ENCODE data around the gene LATS2.

Gene LATS2

GRCh38 chr13:21077788-21078353 is 16.5 kb upstream of the LATS2 start:
- peaks cover 2% of the 10 kb centered on the region for H3K79me2 ChIP-seq (ENCODE audit: control insufficient read depth, insufficient read depth, low read length, poor library complexity)
- no peak overlapping the region for H2AFZ ChIP-seq (ENCODE audit: insufficient read depth, low read length, poor library complexity)
- H2BK12ac ChIP-seq (ENCODE audit: low read length): peak overlapping the region; percentile 51
- no peak overlapping the region for H4K91ac ChIP-seq (ENCODE audit: low read depth, low read length)
- peaks cover 1% of the 10 kb centered on the region for H3K9me3 ChIP-seq (ENCODE audit: insufficient read depth, low read depth, low read length)
- WGBS (ENCODE audit: extremely low coverage, insufficient coverage, insufficient read length): no CpG with 5 or more reads among the region's 24 CpGs
- H3K36me3 ChIP-seq (ENCODE audit: control insufficient read depth in 1 of 2, insufficient read depth in 2 of 2, low read length in 2 of 2): no peaks in the 10 kb centered on the region
- H4K8ac ChIP-seq (ENCODE audit: low read depth, low read length): no peak overlapping the region
- H3K4ac ChIP-seq (ENCODE audit: low read depth, low read length): no peak overlapping the region
- no peak overlapping the region for H3K27ac ChIP-seq (ENCODE audit: low read depth, low read length)
- no peak overlapping the region for H3K14ac ChIP-seq (ENCODE audit: low read length)
- no peak overlapping the region for H3K23ac ChIP-seq (ENCODE audit: low read length)
- H2BK120ac ChIP-seq (ENCODE audit: insufficient read depth, low read length, poor library complexity): no peak overlapping the region
- H2AK5ac ChIP-seq (ENCODE audit: low read length): peak overlapping the region; percentile 65
- DNase-seq: no peak
- H3K9ac ChIP-seq (ENCODE audit: low read length): no peak overlapping the region
- peaks cover 4% of the 10 kb centered on the region for H3K79me1 ChIP-seq (ENCODE audit: low read length)
- H3K4me3 ChIP-seq (ENCODE audit: low read depth, low read length): no peak overlapping the region
- no peak overlapping the region for H2BK5ac ChIP-seq (ENCODE audit: low read depth, low read length, poor library complexity)
- no peak overlapping the region for H3K18ac ChIP-seq (ENCODE audit: low read length)
- no peak overlapping the region for H3K4me2 ChIP-seq (ENCODE audit: low read length)
- H3K27me3 ChIP-seq (ENCODE audit: insufficient read depth, low read length): no peaks in the 10 kb centered on the region
- no peak overlapping the region for H4K12ac ChIP-seq (ENCODE audit: low read depth, low read length)
- peaks cover 2 to 8% of the 10 kb centered on the region in 2 experiments for H3K4me1 ChIP-seq (ENCODE audit: control insufficient read depth in 1 of 2, insufficient read depth in 2 of 2, low read length in 2 of 2)

GRCh38 chr13:21077076-21077787 is 15.8 kb upstream of the LATS2 start:
- H3K23ac ChIP-seq (ENCODE audit: low read length): no peak overlapping the region

GRCh38 chr13:21076253-21076652 is 14.9 kb upstream of the LATS2 start:
- peaks cover 7 to 15% of the 10 kb centered on the region in 2 experiments for H3K4me1 ChIP-seq (ENCODE audit: control insufficient read depth in 1 of 2, insufficient read depth in 2 of 2, low read length in 2 of 2)
- H3K79me1 ChIP-seq (ENCODE audit: low read length): peaks cover 9% of the 10 kb centered on the region
- no peak overlapping the region for H2BK5ac ChIP-seq (ENCODE audit: low read depth, low read length, poor library complexity)
- no peak overlapping the region for H2BK12ac ChIP-seq (ENCODE audit: low read length)
- H3K4ac ChIP-seq (ENCODE audit: low read depth, low read length): no peak overlapping the region
- H3K79me2 ChIP-seq (ENCODE audit: control insufficient read depth, insufficient read depth, low read length, poor library complexity): peaks cover 2% of the 10 kb centered on the region
- no peaks in the 10 kb centered on the region for H3K27me3 ChIP-seq (ENCODE audit: insufficient read depth, low read length)
- no peak overlapping the region for H2AFZ ChIP-seq (ENCODE audit: insufficient read depth, low read length, poor library complexity)
- no peak overlapping the region for H4K8ac ChIP-seq (ENCODE audit: low read depth, low read length)
- DNase-seq: no peak
- H3K4me3 ChIP-seq (ENCODE audit: low read depth, low read length): no peak overlapping the region
- no peak overlapping the region for H3K9ac ChIP-seq (ENCODE audit: low read length)
- no peak overlapping the region for H3K14ac ChIP-seq (ENCODE audit: low read length)
- H3K9me3 ChIP-seq (ENCODE audit: insufficient read depth, low read depth, low read length): peaks cover 1% of the 10 kb centered on the region
- H3K23ac ChIP-seq (ENCODE audit: low read length): no peak overlapping the region
- H3K4me2 ChIP-seq (ENCODE audit: low read length): no peak overlapping the region
- H3K18ac ChIP-seq (ENCODE audit: low read length): no peak overlapping the region
- WGBS (ENCODE audit: extremely low coverage, insufficient coverage, insufficient read length): no CpG with 5 or more reads among the region's 18 CpGs
- H4K91ac ChIP-seq (ENCODE audit: low read depth, low read length): peak overlapping the region; percentile 21
- no peaks in the 10 kb centered on the region for H3K36me3 ChIP-seq (ENCODE audit: control insufficient read depth in 1 of 2, insufficient read depth in 2 of 2, low read length in 2 of 2)
- H4K12ac ChIP-seq (ENCODE audit: low read depth, low read length): no peak overlapping the region
- no peak overlapping the region for H3K27ac ChIP-seq (ENCODE audit: low read depth, low read length)
- H2BK120ac ChIP-seq (ENCODE audit: insufficient read depth, low read length, poor library complexity): no peak overlapping the region
- no peak overlapping the region for H2AK5ac ChIP-seq (ENCODE audit: low read length)

More at GRCh38 chr13:21077076-21077787, 15.8 kb upstream of the LATS2 start:
- peaks cover 1% of the 10 kb centered on the region for H3K9me3 ChIP-seq (ENCODE audit: insufficient read depth, low read depth, low read length)
- H2BK120ac ChIP-seq (ENCODE audit: insufficient read depth, low read length, poor library complexity): peak overlapping the region; percentile 18
- no peak overlapping the region for H3K4me2 ChIP-seq (ENCODE audit: low read length)
- no peak overlapping the region for H2BK5ac ChIP-seq (ENCODE audit: low read depth, low read length, poor library complexity)
- peak overlapping the region; percentile 32 for H4K91ac ChIP-seq (ENCODE audit: low read depth, low read length)
- no peak overlapping the region for H2AK5ac ChIP-seq (ENCODE audit: low read length)
- no peak overlapping the region for H3K9ac ChIP-seq (ENCODE audit: low read length)
- H3K4me1 ChIP-seq (ENCODE audit: control insufficient read depth in 1 of 2, insufficient read depth in 2 of 2, low read length in 2 of 2): peaks cover 2 to 8% of the 10 kb centered on the region in 2 experiments
- no peak overlapping the region for H4K8ac ChIP-seq (ENCODE audit: low read depth, low read length)
- H2AFZ ChIP-seq (ENCODE audit: insufficient read depth, low read length, poor library complexity): no peak overlapping the region
- H4K12ac ChIP-seq (ENCODE audit: low read depth, low read length): no peak overlapping the region
- no peaks in the 10 kb centered on the region for H3K36me3 ChIP-seq (ENCODE audit: control insufficient read depth in 1 of 2, insufficient read depth in 2 of 2, low read length in 2 of 2)
- no CpG with 5 or more reads among the region's 20 CpGs for WGBS (ENCODE audit: extremely low coverage, insufficient coverage, insufficient read length)
- no peak overlapping the region for H3K4ac ChIP-seq (ENCODE audit: low read depth, low read length)
- H3K27me3 ChIP-seq (ENCODE audit: insufficient read depth, low read length): no peaks in the 10 kb centered on the region
- H3K79me1 ChIP-seq (ENCODE audit: low read length): peaks cover 4% of the 10 kb centered on the region
- H3K18ac ChIP-seq (ENCODE audit: low read length): no peak overlapping the region
- DNase-seq: no peak
- peaks cover 2% of the 10 kb centered on the region for H3K79me2 ChIP-seq (ENCODE audit: control insufficient read depth, insufficient read depth, low read length, poor library complexity)
- peak overlapping the region; percentile 51 for H2BK12ac ChIP-seq (ENCODE audit: low read length)
- peak overlapping the region; percentile 1 for H3K14ac ChIP-seq (ENCODE audit: low read length)
- H3K27ac ChIP-seq (ENCODE audit: low read depth, low read length): no peak overlapping the region
- no peak overlapping the region for H3K4me3 ChIP-seq (ENCODE audit: low read depth, low read length)

GRCh38 chr13:21075379-21076249 is 14.2 kb upstream of the LATS2 start:
- H3K23ac ChIP-seq (ENCODE audit: low read length): no peak overlapping the region
- H4K12ac ChIP-seq (ENCODE audit: low read depth, low read length): peak overlapping the region; percentile 22
- H2BK120ac ChIP-seq (ENCODE audit: insufficient read depth, low read length, poor library complexity): peak overlapping the region; percentile 25
- H3K79me2 ChIP-seq (ENCODE audit: control insufficient read depth, insufficient read depth, low read length, poor library complexity): peaks cover 2% of the 10 kb centered on the region
- H2BK12ac ChIP-seq (ENCODE audit: low read length): peak overlapping the region; percentile 15
- peak overlapping the region; percentile 89 for H4K91ac ChIP-seq (ENCODE audit: low read depth, low read length)
- H3K9ac ChIP-seq (ENCODE audit: low read length): peak overlapping the region; percentile 70
- H3K79me1 ChIP-seq (ENCODE audit: low read length): peaks cover 9% of the 10 kb centered on the region
- H3K4ac ChIP-seq (ENCODE audit: low read depth, low read length): peak overlapping the region; percentile 58
- H3K27me3 ChIP-seq (ENCODE audit: insufficient read depth, low read length): no peaks in the 10 kb centered on the region
- H3K36me3 ChIP-seq (ENCODE audit: control insufficient read depth in 1 of 2, insufficient read depth in 2 of 2, low read length in 2 of 2): no peaks in the 10 kb centered on the region
- peak overlapping the region; percentile 23 for H2AFZ ChIP-seq (ENCODE audit: insufficient read depth, low read length, poor library complexity)
- peak overlapping the region; percentile 62 for H3K4me3 ChIP-seq (ENCODE audit: low read depth, low read length)
- no peak overlapping the region for H3K27ac ChIP-seq (ENCODE audit: low read depth, low read length)
- H3K4me2 ChIP-seq (ENCODE audit: low read length): peak overlapping the region; percentile 86
- H4K8ac ChIP-seq (ENCODE audit: low read depth, low read length): peak overlapping the region; percentile 54
- H3K9me3 ChIP-seq (ENCODE audit: insufficient read depth, low read depth, low read length): peaks cover 1% of the 10 kb centered on the region
- H3K18ac ChIP-seq (ENCODE audit: low read length): peak overlapping the region; percentile 63
- DNase-seq: peak in 1 of 2 donors; percentile 23
- WGBS (ENCODE audit: extremely low coverage, insufficient coverage, insufficient read length): no CpG with 5 or more reads among the region's 64 CpGs
- no peak overlapping the region for H2AK5ac ChIP-seq (ENCODE audit: low read length)
- H3K4me1 ChIP-seq (ENCODE audit: control insufficient read depth in 1 of 2, insufficient read depth in 2 of 2, low read length in 2 of 2): peaks cover 7 to 15% of the 10 kb centered on the region in 2 experiments
- peak overlapping the region; percentile 24 for H3K14ac ChIP-seq (ENCODE audit: low read length)
- H2BK5ac ChIP-seq (ENCODE audit: low read depth, low read length, poor library complexity): no peak overlapping the region

All from trophoblast cell (in vitro differentiated cells and primary cell).